NAMALWA (cell line): ENCODE measurements around the gene PES1.
A peak's percentile ranks its signal among the peaks of the same experiment; 100 is the strongest.
"Not testable (repeated sequence)": the region's sequence is repeated elsewhere in the genome, so short reads cannot be mapped to it uniquely, and the experiment has no call there.

Source experiments
- DNase-seq: peaks from one replicate; pipeline ENCODE4 v3.0.0-alpha.2; 2015; ENCODE audit warnings: low spot score

Gene PES1

GRCh38 chr22:30575859-30576258, 15.9 kb downstream of the PES1 start:
- DNase-seq: no peak

- no peak for DNase-seq
Measured at GRCh38 chr22:30574997-30575671, 16.6 kb downstream of the PES1 start.

- no peak for DNase-seq
Measured at GRCh38 chr22:30574095-30574981, 17.4 kb downstream of the PES1 start, which contains the start of gene GAL3ST1. Gene GAL3ST1 (minus strand): TSS chr22:30574665. CDS start chr22:30557392, 17,273 bp downstream.

GRCh38 chr22:30573594-30574094, 18.1 kb downstream of the PES1 start:
- DNase-seq: no peak

GRCh38 chr22:30572840-30573593, 18.7 kb downstream of the PES1 start:
- DNase-seq: no peak

GRCh38 chr22:30572210-30572609, 19.5 kb downstream of the PES1 start:
- no peak for DNase-seq

- DNase-seq: no peak
Measured at GRCh38 chr22:30569674-30570202, 22.0 kb downstream of the PES1 start.

GRCh38 chr22:30568137-30568805, 23.4 kb downstream of the PES1 start:
- no peak for DNase-seq

- DNase-seq: not testable (repeated sequence)
Measured at GRCh38 chr22:30567277-30567676, 24.4 kb downstream of the PES1 start.

GRCh38 chr22:30566125-30566524, 25.6 kb downstream of the PES1 start:
- DNase-seq: no peak

GRCh38 chr22:30565341-30565740, 26.4 kb downstream of the PES1 start:
- no peak for DNase-seq

- DNase-seq: no peak
Measured at GRCh38 chr22:30564761-30565119, 27.0 kb downstream of the PES1 start.

GRCh38 chr22:30564045-30564760, 27.5 kb downstream of the PES1 start:
- no peak for DNase-seq

- DNase-seq: no peak
Measured at GRCh38 chr22:30562366-30562765, 29.3 kb downstream of the PES1 start.

- no peak for DNase-seq
Measured at GRCh38 chr22:30561402-30562189, 30.1 kb downstream of the PES1 start.

- DNase-seq: peak; percentile 32
Measured at GRCh38 chr22:30560643-30561202, 31.0 kb downstream of the PES1 start.

- DNase-seq: no peak
Measured at GRCh38 chr22:30559889-30560288, 31.8 kb downstream of the PES1 start.

- DNase-seq: no peak
Measured at GRCh38 chr22:30557243-30557642, 34.5 kb downstream of the PES1 start.

GRCh38 chr22:30556388-30556787, 35.3 kb downstream of the PES1 start:
- no peak for DNase-seq
